NCI-H1105 treated with DMSO at 0.1 percent for 48 hours (cell line): ENCODE results near the gene DNAAF9.

ENCODE experiments used
- DNase-seq: peaks from one replicate; lab custom pipeline; 2025; lab: John Stamatoyannopoulos, UW

The DNAAF9 gene

DNA sequence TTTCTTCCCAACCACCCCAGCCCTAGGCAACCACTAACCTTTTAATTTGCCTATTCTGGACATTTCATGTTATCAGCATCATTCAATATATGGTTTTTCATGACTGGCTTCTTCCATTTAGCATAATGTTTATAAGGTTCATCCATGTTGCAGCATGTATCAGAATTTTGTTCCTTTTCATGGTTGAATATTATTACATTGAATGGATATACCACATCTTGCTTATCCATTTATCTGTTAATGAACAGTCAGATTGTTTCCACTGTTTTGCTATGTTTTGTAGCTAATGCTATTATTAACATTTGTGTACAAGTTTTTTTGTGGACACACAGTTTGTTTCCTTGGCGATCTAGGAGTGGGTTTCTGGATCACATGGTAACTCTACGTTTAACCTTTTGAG, 3.0 kb upstream of the DNAAF9 start:
- no peak for DNase-seq

DNA sequence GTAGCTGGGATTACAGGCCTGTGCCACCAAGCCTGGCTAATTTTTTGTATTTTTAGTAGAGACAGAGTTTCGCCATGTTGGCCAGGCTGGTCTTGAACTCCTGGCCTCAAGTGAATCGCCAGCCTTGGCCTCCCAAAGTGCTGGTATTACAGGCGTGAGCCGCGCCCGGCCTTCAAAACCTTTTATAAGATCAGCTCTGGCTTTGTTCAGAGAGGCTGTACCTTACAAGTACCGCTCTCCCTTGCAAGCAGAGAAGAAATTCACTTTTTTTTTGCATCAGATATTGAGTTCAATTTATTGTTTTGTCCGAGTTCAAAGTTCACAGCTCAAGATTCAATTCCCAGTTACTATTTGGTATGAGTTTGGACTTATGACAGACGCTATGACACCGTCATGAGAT, 1.9 kb upstream of the DNAAF9 start:
- no peak for DNase-seq

DNA sequence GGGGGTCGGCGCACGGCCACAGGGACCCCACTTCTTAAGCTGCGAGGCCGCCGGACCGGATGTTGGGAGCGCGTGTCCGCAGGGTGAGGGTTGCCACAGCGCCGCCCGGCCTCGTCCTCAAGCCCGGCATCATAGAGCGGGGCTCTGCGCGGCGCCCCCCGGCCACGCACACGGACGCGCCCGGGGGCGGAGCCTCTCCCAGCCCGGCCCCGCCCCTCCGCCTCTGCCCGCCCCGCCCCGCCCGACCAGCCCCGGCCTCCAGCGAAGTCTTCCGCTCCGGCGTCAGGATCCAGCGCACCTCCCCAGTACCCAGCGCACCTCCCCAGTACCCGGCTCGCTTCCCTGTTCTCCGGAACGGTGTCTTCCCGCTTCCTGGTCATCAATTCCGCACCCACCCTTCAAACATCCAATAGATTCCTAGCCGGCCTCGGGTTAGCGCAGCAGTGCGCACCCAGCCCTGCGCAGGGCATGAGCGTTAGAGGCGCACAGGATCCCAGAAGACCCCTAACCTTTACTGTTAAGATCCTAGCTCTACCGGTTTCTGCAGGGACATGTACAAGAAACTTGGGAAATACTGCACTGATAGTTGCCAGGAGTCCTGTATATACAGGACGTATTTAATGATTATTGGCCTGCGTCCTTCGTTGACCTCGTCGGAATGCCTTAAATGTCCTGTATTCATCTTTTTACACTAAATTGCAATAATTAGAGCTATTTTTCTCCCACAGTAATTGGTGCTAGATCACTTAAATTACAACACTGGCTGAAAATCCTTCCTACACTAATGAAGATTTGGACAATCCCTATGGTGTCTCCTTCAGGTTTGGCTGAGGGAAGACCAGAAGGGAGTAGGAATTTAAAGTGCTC, 535 bp upstream of the DNAAF9 start:
- peak; percentile 69 for DNase-seq

DNA sequence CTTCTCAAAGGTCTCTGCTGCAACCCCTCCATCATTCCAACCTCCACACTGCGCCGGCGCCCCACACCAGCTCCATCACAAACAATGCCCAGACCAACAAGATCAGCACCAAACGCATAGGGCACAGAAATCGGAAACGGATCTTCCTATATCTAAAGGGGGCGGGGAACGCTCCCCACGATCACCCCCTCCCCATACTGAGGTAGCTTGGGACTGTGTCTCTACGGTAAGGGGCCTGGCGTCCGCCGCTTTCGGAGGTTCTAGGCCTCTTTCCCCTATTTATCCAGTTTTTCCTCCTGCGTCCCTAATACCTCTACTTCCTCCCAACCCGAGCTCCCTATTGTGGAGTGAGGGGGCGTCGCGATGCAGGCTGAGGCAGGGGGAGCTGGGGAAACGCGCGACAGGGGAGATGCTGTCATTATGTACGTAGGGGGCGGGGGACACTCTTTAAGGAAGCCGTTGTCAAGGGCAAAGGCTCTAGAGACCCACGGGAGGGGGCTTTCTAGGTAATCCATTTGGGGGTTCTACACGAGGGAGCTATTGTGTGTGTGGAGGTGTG, 909 bp downstream of the DNAAF9 start:
- no peak for DNase-seq

DNA sequence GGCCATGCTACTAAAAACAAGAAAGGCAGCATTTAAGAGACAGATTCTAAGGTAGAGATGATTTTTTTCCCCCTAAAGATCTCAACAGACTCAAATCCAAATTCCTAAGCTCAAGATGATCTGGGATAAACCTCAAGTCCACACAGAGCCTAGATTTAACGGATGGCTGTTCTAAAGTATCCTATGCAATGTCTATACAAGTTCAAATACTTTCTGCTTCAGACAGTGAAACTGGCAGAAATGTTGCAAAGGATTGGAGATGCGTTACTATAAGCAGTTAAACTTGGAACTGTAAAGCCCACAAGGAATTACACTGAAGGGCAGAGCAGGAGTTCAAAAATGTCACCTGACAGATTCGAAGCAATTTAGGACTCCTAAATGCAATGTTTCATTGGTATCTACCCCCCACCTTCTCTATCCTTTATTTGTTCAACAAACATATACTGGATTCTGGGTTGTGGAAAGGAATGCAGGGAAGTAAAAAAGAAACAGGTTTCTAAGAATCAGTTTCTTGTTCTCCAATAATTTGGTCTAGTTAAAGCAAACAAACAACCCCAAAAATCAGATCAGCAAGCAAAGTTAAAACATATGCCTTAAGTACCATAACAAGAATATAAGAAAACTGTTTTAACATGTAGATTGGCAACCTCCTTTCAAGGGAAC, 1.6 kb downstream of the DNAAF9 start:
- no peak for DNase-seq

DNA sequence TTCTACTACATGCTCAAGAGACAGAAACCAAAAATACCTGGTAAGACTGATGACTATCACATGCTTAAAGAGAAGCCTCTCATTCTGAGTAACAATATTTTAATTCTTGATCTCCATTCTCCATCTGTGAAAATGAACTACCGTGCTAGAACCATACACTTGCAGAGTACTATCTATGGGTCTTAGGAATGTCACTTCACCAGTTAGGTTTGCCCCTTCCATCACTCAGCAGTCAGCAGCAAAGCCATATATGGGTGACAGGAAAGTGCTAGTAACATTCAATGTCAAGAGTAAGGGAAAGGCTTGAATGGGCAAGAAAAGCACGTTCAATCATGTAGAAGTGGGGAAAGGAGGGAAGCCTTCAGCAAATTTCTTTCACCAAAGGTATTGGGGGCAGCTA, 2.3 kb downstream of the DNAAF9 start:
- no peak for DNase-seq

DNA sequence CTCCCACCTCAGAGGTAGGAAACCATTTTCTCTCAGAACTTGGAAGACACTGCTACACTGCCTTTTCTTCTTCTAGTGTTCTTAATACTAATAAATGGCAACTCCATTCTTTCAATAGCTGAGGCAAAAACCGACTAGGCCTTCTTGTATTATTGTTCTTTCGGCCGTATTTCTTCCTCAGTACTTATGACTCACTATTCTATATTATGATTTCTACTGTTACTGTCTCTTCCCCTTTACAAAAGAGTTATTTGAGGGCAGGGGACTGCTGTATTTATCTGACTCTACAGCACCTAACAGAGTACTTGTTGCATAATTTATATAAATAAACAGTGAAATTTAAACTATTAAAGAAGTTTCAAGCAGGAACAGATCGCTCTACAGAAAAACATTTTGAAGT, 3.1 kb downstream of the DNAAF9 start:
- DNase-seq = no peak

DNA sequence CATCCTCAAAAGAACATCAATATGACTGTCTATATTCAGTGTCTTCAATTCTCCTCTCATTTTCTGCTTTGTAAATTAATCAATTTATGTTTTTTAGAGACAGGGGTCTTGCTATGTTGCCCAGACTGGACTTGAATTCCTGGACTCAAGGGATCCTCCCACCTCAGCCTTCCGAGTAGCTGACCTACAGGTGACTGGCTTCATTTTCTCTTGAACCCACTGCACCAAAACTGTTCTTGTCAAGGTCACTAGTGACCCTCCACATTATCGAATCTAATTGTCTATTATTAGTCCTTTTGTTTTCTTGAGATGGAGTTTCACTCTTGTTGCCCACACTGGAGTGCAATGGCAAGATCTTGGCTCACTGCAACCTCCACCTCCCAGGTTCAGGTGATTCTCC, 3.7 kb downstream of the DNAAF9 start:
- DNase-seq = no peak

DNA sequence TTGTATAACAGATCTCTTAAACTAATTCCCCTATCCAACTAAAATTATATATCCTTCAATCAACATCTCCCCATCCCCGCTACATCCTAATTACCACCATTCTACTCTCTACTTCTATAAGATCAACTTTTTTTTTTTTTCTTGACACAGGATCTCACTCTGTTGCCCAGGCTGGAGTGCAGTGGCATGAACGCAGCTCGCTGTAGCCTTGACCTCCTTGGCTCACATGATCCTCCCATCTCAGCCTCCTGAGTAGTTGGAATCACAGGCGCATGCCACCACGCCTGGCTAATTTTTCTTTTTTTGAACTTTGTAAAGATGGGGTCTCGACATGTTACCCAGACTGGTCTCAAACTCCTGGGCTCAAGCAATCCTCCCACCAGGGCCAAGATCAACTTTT, 5.0 kb downstream of the DNAAF9 start:
- no peak for DNase-seq

DNA sequence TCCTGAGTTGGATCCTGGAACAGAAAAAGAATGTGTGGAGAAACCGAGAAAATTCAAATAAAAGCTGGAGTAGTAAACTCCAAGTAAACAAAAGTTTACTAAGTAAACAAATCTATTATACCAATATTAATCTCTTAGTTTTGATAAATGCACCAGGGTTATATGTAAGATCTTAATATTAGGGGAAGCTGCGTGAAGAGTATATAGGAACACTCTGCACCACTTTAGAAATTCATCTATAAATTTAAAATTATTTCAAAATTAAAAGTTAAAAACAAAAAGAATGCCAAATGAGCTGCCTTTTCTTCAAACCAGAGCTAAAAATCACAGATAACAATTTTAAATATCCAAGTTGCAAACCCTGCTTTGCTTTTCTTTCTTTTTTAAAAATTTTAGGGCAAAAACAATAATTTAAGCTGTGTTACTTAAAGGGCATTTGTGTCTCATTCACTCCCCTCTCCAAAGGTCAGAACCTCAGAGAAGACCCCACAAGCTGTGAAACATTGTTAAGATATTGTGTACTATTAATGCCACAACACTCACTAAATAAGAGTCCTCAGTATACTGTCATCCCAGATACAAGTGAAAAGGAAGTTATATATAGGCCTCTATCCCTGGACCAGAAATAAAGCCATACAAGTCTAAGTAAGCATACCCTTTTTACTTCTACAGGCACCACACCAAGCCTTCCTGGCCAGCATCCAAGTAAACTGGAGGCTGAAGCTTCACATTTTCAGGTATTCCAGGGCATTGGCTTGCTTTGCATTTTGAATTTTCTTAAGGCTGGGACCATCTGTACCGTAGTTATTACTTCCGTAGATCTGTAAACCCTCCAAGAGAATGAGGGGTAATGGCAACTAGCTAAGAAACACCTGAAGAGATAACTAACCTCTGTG, 7.0 kb downstream of the DNAAF9 start:
- no peak for DNase-seq

DNA sequence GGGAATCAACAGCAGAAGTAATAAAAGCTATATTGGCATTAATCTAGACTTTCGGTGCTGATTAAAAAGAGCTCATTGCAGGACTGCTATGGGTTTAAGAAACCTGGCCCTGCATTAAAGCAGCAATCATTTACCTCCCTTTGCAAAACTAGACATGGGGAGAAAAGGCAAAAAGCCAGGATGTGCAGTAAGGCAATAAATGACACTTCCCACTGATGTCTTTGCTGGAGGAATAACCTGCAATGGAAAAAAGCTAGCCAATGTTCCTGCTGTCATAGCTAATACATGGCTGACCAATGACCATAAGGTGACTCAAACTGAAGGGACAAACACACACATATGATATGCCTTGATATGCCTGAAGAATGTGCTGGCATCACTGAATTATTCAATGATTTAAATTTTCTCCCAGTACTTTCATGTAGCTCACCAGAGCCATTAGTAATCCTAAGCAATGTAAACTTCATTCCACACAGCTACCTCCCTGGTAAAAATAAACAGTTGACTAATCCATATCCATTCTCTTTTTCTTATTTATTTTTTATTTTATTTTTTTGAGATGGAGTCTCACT, 8.7 kb downstream of the DNAAF9 start:
- DNase-seq = no peak

DNA sequence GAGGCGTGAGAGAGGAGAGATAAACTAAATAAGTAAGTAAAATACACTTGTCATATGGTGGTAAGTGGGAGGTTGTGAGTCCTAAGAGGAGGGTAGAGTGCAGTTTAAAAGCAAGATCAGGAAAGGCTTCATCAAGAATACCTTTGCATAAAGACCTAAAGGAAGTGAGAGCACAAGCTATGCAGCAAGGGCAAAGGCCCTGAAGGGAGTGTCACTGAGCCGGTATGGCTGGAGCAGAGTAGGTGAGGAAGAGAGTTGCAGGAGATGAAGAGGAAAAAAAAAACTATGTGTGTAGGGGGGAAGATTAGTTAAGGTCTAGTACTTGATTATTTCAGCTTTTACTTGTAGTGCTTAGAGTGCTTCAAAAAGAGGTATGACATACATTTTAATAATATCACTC, 11.0 kb downstream of the DNAAF9 start:
- DNase-seq = no peak

DNA sequence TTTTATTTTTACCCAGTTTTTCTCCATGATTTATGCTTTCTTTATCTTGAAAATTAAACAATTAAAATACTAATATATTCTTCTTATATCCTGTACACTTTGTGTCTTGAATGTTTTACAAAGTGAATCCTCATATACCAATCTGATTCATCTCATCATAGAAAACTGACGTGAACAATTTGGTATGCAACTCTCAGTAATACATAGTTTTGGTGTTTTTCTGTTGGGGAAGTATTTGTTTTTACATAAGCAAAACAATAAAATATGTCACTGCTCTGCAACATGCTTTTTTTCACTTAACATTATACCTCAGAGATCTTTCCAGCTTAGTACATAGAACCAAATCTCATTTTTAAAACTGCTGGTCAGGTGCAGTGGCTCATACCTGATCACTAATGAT, 14.7 kb downstream of the DNAAF9 start:
- no peak for DNase-seq

DNA sequence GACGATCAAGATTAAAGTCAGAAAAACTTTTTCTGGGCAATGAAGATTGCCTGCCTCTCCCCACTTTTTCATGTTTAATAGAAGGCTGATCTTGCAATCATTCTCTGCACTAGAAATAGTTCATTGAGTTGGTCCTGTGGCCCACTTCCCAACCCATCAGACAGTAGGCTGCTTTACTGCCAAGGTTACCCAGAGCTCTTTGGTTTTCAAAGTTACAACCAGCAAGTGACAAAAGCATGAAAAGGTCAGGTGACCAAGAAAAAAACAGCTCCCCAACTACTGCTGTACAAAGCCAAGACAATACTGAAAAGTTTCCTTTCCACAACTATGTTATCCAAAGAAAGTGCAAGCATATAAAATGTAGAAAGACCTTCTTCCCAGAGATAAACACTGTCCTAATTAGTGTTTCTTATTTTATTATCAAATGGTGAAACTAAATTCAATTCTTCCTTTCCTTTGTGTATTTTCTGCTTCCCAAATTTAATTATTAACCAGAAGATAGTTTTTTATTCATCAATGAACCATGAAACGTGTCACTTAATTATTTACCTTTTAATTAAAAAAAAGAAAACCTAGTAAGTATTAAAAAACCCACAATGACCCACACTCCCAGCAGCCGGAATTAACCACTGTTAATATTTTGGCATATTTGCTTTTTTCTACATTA, 16.6 kb downstream of the DNAAF9 start:
- DNase-seq = no peak

DNA sequence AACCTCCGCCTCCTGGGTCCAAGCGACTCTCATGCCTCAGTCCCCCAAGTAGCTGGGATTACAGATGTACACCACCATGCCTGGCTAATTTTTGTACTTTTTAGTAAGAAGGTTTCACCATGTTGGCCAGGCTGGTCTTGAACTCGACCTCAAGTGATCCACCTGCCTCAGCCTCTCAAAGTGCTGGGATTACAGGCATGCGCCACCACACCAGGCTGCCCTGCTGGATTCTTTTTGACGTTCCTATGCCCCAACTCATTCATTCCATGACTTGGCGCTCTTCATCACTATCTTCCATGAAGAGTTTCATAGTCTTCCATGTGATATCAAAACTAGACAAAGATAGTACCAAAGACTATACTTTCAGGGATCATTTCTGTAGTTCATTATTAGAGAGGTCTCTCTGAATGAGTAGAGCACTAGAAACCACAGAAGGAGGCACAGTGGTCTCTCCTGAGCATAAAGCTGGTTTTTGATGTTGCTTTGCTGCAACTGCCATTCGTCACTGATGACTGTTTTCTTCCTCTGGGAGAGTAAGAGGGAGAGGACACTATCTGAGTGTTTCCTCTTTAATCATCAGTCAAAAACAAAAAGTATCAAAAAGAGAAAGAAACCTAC, 23.5 kb downstream of the DNAAF9 start:
- no peak for DNase-seq

DNA sequence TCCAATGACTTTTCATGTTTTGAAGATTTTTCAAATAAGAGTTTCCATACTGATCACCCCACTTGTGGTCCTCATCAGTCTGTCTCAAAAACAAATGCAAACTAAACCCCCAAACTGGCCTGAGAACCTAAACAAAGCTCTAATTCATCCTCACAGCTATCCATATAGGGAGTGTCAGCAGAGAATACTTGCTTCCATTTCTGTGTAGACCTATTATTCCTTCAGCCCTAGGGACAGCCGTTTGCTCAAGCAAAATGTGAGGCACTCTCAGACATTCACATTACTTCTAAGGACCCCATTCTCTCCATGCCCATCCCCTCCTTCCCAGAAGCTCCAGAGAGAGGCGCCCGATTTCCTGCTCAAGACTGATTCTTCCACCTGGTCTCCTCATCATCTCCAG, 24.6 kb downstream of the DNAAF9 start:
- DNase-seq = no peak

DNA sequence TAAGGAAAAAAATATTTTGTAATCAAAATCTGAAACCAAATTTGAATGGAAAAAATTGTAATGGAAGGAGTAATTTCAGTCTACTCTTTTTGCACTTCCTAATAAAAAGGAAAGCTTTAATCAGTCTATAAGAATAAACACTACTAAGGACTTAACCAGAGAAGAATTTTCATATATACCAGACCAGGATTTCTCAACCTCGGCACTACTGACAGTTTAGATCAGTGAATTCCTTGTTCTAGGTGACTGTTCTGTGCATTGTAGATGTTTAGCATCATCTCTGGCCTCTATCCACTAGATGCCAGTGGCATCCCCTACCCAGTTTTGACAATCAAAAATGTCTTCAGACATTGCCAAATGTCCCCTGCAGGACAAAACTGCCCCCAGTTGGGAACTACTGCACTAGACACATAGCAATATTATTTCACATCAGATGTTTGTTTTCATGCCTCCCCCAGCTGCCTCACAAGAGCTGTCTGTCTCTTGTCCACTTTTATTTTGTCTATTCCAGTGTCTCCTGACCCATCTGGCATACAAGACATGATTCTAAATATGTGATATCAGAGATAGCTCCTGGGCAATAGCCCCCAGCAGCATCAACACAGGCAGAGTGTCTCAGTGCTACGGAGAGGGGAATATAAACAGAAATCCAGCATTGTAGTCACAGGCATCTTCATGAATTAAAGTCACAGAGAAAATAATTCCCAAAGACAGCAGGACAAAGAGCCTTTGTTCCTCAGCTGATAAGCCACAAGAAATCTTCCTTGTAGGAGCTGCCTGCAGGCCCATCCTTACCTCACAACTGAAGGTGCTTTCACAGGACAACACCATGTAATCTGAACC, 27.0 kb downstream of the DNAAF9 start:
- no peak for DNase-seq

DNA sequence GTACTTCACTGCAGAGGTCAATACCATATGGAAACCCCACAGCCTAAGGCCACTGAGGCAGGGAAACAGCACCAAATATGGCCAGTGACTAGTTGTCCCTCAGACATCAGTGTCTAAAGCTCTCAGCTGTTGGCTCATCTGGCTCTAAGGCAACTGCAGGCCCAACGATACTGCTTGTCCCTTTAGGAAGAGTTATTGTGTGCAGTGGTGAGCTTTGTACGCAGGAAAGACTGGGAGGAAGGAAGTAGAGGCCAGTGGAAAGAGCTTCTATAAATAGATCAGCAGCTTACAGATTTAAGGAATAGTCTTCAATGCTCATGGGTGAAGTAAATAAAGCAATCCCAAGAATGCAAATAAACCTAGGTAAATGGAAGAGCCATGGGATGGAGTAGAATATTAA, 29.3 kb downstream of the DNAAF9 start:
- no peak for DNase-seq

DNA sequence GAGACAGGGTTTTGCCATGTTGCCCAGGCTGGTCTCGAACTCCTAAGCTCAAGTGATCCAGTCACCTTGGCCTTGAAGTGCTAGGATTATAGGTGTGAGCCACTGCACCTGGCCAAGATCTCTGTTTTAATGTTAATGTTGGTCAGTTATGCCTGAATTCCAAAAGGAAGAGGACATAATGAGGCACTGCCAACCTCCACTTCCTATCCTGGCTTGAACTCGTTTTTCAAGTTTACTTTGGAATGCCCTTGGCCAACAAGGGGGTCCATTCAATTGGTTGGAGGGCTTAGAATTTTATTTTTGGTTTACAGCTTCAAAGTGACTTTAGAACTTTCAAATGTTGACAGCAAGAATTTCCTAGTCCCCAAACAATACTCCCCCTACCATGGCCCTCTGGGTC, 29.8 kb downstream of the DNAAF9 start:
- DNase-seq = no peak

DNA sequence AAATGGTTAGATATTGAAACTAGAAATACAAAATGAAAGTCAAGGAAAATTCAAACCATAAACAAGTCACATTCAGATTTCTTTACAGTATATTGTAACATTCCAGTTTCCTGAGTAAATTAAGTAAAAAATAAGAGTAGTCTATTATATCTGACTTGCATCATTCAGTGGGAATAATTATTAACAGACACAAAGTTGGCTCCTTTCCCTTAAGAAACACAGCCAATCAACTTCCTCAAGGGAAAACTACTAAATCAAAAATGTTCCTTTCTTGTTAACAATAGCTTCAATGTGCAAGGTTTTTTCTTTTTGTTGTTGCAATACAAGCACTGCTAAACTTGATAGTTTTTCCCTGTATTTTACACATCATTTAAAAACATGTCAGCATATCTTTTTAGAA, 33.2 kb downstream of the DNAAF9 start:
- DNase-seq = no peak
